Measurements from ENCODE around the gene KIR2DL4.
"Not testable (repeated sequence)": the region's sequence is repeated elsewhere in the genome, so short reads cannot be mapped to it uniquely, and the experiment has no call there.

KIR2DL4 gene

GRCh38 chr19:54828064-54828463 is 24.7 kb downstream of the KIR2DL4 start:
- not testable (repeated sequence) for H3K4me1 Mint-ChIP-seq; H3K36me3 Mint-ChIP-seq (ENCODE audit: low read depth); DNase-seq; ATAC-seq; H3K27ac Mint-ChIP-seq; H3K27me3 Mint-ChIP-seq; H3K9me3 Mint-ChIP-seq; H3K4me3 Mint-ChIP-seq

GRCh38 chr19:54832496-54832895 is 29.1 kb downstream of the KIR2DL4 start, which contains the start of gene KIR2DS4:
Gene KIR2DS4 (plus strand): TSS chr19:54832676.
- H3K27me3 Mint-ChIP-seq; H3K4me3 Mint-ChIP-seq; ATAC-seq; H3K27ac Mint-ChIP-seq; H3K9me3 Mint-ChIP-seq; DNase-seq; H3K36me3 Mint-ChIP-seq (ENCODE audit: low read depth); H3K4me1 Mint-ChIP-seq: not testable (repeated sequence)

GRCh38 chr19:54835126-54835525 is 31.7 kb downstream of the KIR2DL4 start:
- H3K4me1 Mint-ChIP-seq; H3K36me3 Mint-ChIP-seq (ENCODE audit: low read depth); H3K9me3 Mint-ChIP-seq; H3K4me3 Mint-ChIP-seq; H3K27ac Mint-ChIP-seq; DNase-seq; ATAC-seq; H3K27me3 Mint-ChIP-seq: not testable (repeated sequence)

GRCh38 chr19:54837522-54837921 is 34.1 kb downstream of the KIR2DL4 start:
- not testable (repeated sequence) for ATAC-seq

GRCh38 chr19:54843171-54843570 is 39.8 kb downstream of the KIR2DL4 start:
- H3K9me3 Mint-ChIP-seq; H3K4me3 Mint-ChIP-seq; ATAC-seq; DNase-seq; H3K27ac Mint-ChIP-seq; H3K36me3 Mint-ChIP-seq (ENCODE audit: low read depth); H3K4me1 Mint-ChIP-seq: not testable (repeated sequence)
- peaks cover 14% of the 10 kb centered on the region for H3K27me3 Mint-ChIP-seq

More at GRCh38 chr19:54837522-54837921, 34.1 kb downstream of the KIR2DL4 start:
- not testable (repeated sequence) for H3K27me3 Mint-ChIP-seq; DNase-seq; H3K27ac Mint-ChIP-seq; H3K36me3 Mint-ChIP-seq (ENCODE audit: low read depth); H3K4me1 Mint-ChIP-seq; H3K9me3 Mint-ChIP-seq; H3K4me3 Mint-ChIP-seq

- ATAC-seq; DNase-seq; H3K4me1 Mint-ChIP-seq; H3K4me3 Mint-ChIP-seq; H3K27ac Mint-ChIP-seq; H3K9me3 Mint-ChIP-seq; H3K36me3 Mint-ChIP-seq (ENCODE audit: low read depth): not testable (repeated sequence)
- H3K27me3 Mint-ChIP-seq, result peaks cover 18% of the 10 kb centered on the region
Measured at GRCh38 chr19:54850061-54850640, 46.7 kb downstream of the KIR2DL4 start, which contains the start of gene KIR3DL2. Gene KIR3DL2 (plus strand): TSS chr19:54850443. CDS start chr19:54850476, 33 bp downstream.

GRCh38 chr19:54850930-54851329 is 47.5 kb downstream of the KIR2DL4 start:
- H3K27ac Mint-ChIP-seq, result no peak overlapping the region
- ATAC-seq, result no peak
- no peak overlapping the region for H3K4me3 Mint-ChIP-seq

GRCh38 chr19:54851353-54851752 is 47.9 kb downstream of the KIR2DL4 start:
- Mint-ChIP-seq H3K4me3 (no peak overlapping the region), H3K9me3 (no peaks in the 10 kb centered on the region), H3K27me3 (peaks cover 18% of the 10 kb centered on the region), H3K36me3 (ENCODE audit: low read depth) (no peaks in the 10 kb centered on the region), H3K4me1 (no peaks in the 10 kb centered on the region), H3K27ac (no peak overlapping the region)
- ATAC-seq, result no peak
- DNase-seq, result no peak

More at GRCh38 chr19:54850930-54851329, 47.5 kb downstream of the KIR2DL4 start:
- H3K36me3 Mint-ChIP-seq (ENCODE audit: low read depth), result no peaks in the 10 kb centered on the region
- H3K27me3 Mint-ChIP-seq, result peaks cover 18% of the 10 kb centered on the region
- DNase-seq, result no peak
- H3K4me1 Mint-ChIP-seq, result no peaks in the 10 kb centered on the region
- peaks cover 1% of the 10 kb centered on the region for H3K9me3 Mint-ChIP-seq

- not testable (repeated sequence) for ATAC-seq; H3K36me3 Mint-ChIP-seq (ENCODE audit: low read depth); H3K27ac Mint-ChIP-seq; DNase-seq; H3K9me3 Mint-ChIP-seq; H3K4me1 Mint-ChIP-seq; H3K4me3 Mint-ChIP-seq
- peaks cover 10% of the 10 kb centered on the region for H3K27me3 Mint-ChIP-seq
Measured at GRCh38 chr19:54855241-54855640, 51.8 kb downstream of the KIR2DL4 start.

- H3K4me1 Mint-ChIP-seq; DNase-seq; H3K4me3 Mint-ChIP-seq; H3K27me3 Mint-ChIP-seq; ATAC-seq; H3K36me3 Mint-ChIP-seq (ENCODE audit: low read depth); H3K27ac Mint-ChIP-seq; H3K9me3 Mint-ChIP-seq: not testable (repeated sequence)
Measured at GRCh38 chr19:54858476-54858875, 55.1 kb downstream of the KIR2DL4 start.

GRCh38 chr19:54859421-54859820 is 56.0 kb downstream of the KIR2DL4 start:
- not testable (repeated sequence) for H3K4me3 Mint-ChIP-seq; H3K36me3 Mint-ChIP-seq (ENCODE audit: low read depth); H3K9me3 Mint-ChIP-seq; DNase-seq; H3K27ac Mint-ChIP-seq; ATAC-seq; H3K27me3 Mint-ChIP-seq; H3K4me1 Mint-ChIP-seq

- H3K36me3 Mint-ChIP-seq (ENCODE audit: low read depth); ATAC-seq: not testable (repeated sequence)
Measured at GRCh38 chr19:54863459-54863858, 60.0 kb downstream of the KIR2DL4 start.

More at GRCh38 chr19:54863459-54863858, 60.0 kb downstream of the KIR2DL4 start:
- not testable (repeated sequence) for H3K27ac Mint-ChIP-seq, H3K9me3 Mint-ChIP-seq, H3K4me3 Mint-ChIP-seq, DNase-seq, H3K4me1 Mint-ChIP-seq
- H3K27me3 Mint-ChIP-seq, result peaks cover 12% of the 10 kb centered on the region
